Endothelial cell of umbilical vein (primary cell): ENCODE results near the gene ADIPOR2. TPM values are rescaled to one million over a fixed set of nuclear protein-coding genes. Genes with fewer than 3 reads are reported as not detected.

Experiments
- BruUV-seq: library from RNA; stranded (reverse); fragments of 400-500 nt; replicated peaks from 2 replicates; lab custom pipeline; 2021; lab: Mats Ljungman, UMichigan
- CTCF ChIA-PET: fragments of 300-600, 350-600 bp; sonication (Branson Sonifier 250); formaldehyde crosslinking; loops from one replicate; lab custom pipeline; 2021; ENCODE audit warnings: antibody characterized with exemption, inconsistent platforms; lab: Charles Lee
- POLR2A ChIA-PET: fragments of 300-600, 350-600 bp; sonication (Branson Sonifier 250); formaldehyde crosslinking; loops from one replicate; lab custom pipeline; 2021; ENCODE audit warnings: antibody characterized with exemption, inconsistent platforms; lab: Charles Lee
- DNase-seq: peaks from one replicate; pipeline ENCODE4 v3.0.0-alpha.2; 2011; ENCODE audit warnings: low read depth, low spot score
- FAIRE-seq: peaks from 2 replicates; lab custom pipeline; 2011; peaks lifted over from hg19 to GRCh38; lab: Jason Lieb, UNC
- H2AFZ ChIP-seq: 2 replicates; pipeline ENCODE4 v1.6.0; 2012; ENCODE audit warnings: low read depth, low read length, control low read depth, inconsistent platforms
- H3K27ac ChIP-seq: 2 replicates; pipeline ENCODE4 v1.5.1; 2011; ENCODE audit warnings: low read depth, mild to moderate bottlenecking, control low read depth, low read length, moderate library complexity; ENCODE audit not compliant: insufficient read depth
- H3K27me3 ChIP-seq, 2 experiments: 2 replicates each; pipeline versions ENCODE4 v1.6.0 to v1.6.1; 2011; ENCODE audit warnings: low read length in 2 of 2, mixed read lengths in 1 of 2; ENCODE audit not compliant: control insufficient read depth in 2 of 2, insufficient read depth in 2 of 2
- H3K36me3 ChIP-seq, 2 experiments: 2 replicates in 1 of 2; 3 replicates in 1 of 2; pipeline ENCODE4 v1.5.1; 2011; ENCODE audit warnings: low read length in 2 of 2, mild to moderate bottlenecking in 1 of 2, moderate library complexity in 1 of 2; ENCODE audit not compliant: control insufficient read depth in 2 of 2, insufficient read depth in 2 of 2; ENCODE audit errors: extremely low read depth in 1 of 2
- H3K4me1 ChIP-seq: 3 replicates; pipeline ENCODE4 v1.5.1; 2011; ENCODE audit warnings: mild to moderate bottlenecking, low read length; ENCODE audit not compliant: control insufficient read depth, insufficient read depth; ENCODE audit errors: extremely low read depth
- H3K4me2 ChIP-seq: 2 replicates; pipeline ENCODE4 v1.6.1; 2011; ENCODE audit warnings: low read length, control low read depth, mixed read lengths; ENCODE audit not compliant: insufficient read depth
- H3K4me3 ChIP-seq, 3 experiments: fragments of 200-600 bp in 1 of 3; sonication (generic), shearing (Covaris generic) in 1 of 3; replicated peaks in 1 of 3; 2 replicates each; pipeline ENCODE4 v1.5.1; 2011 to 2016; ENCODE audit warnings: control low read depth in 3 of 3, low read length in 3 of 3, mild to moderate bottlenecking in 2 of 3, inconsistent platforms in 1 of 3, low read depth in 1 of 3, moderate library complexity in 1 of 3; ENCODE audit not compliant: insufficient read depth in 1 of 3
- H3K79me2 ChIP-seq: 2 replicates; pipeline ENCODE4 v1.6.0; 2012; ENCODE audit warnings: low read length, inconsistent platforms; ENCODE audit not compliant: control insufficient read depth, insufficient read depth
- H3K9ac ChIP-seq: replicated peaks from 2 replicates; pipeline ENCODE3; 2011; ENCODE audit warnings: low read length, control low read depth; ENCODE audit not compliant: insufficient read depth; ENCODE audit errors: extremely low read depth
- H3K9me1 ChIP-seq: replicated peaks from 3 replicates; pipeline ENCODE4 v1.6.0; 2011; ENCODE audit warnings: mild to moderate bottlenecking, low read length; ENCODE audit not compliant: control insufficient read depth, insufficient read depth; ENCODE audit errors: extremely low read depth
- H3K9me3 ChIP-seq: replicated peaks from 2 replicates; pipeline ENCODE4 v1.5.1; 2012; ENCODE audit warnings: low read length, inconsistent platforms; ENCODE audit not compliant: control insufficient read depth, insufficient read depth
- H4K20me1 ChIP-seq: replicated peaks from 2 replicates; pipeline ENCODE3; 2011; ENCODE audit warnings: mild to moderate bottlenecking, low read length; ENCODE audit not compliant: control insufficient read depth, insufficient read depth; ENCODE audit errors: extremely low read depth
- CTCF ChIP-seq, 2 donors: IDR thresholded peaks; 1 replicate in 1 of 2; 2 replicates in 1 of 2; pipeline ENCODE4 v1.5.1; 2011; ENCODE audit warnings: low read length in 2 of 2, mild to moderate bottlenecking in 2 of 2, moderate library complexity in 2 of 2, control low read depth in 1 of 2, inconsistent platforms in 1 of 2, low read depth in 1 of 2; ENCODE audit not compliant: insufficient read depth in 1 of 2; ENCODE audit errors: extremely low read depth in 1 of 2
- EZH2 ChIP-seq: IDR thresholded peaks from 2 replicates; pipeline ENCODE4 v1.6.1; 2012; ENCODE audit warnings: borderline replicate concordance, low read depth, mild to moderate bottlenecking, moderate library complexity, low read length, inconsistent platforms; ENCODE audit not compliant: severe bottlenecking
- GATA2 ChIP-seq: IDR thresholded peaks from 2 replicates; pipeline ENCODE4 v1.7.0; 2011; ENCODE audit warnings: low read depth, mild to moderate bottlenecking, moderate library complexity, mixed read lengths, low read length; ENCODE audit not compliant: insufficient read length, insufficient read depth
- JUN ChIP-seq: IDR thresholded peaks from 2 replicates; pipeline ENCODE4 v1.6.1; 2011; ENCODE audit warnings: borderline replicate concordance, low read depth; ENCODE audit not compliant: insufficient read length, insufficient read depth
- MAX ChIP-seq: IDR thresholded peaks from 2 replicates; pipeline ENCODE4 v1.6.1; 2011; ENCODE audit not compliant: insufficient read depth, insufficient read length
- MYC ChIP-seq: IDR thresholded peaks from one replicate; pipeline ENCODE4 v1.6.1; 2011; ENCODE audit warnings: mild to moderate bottlenecking, low read depth, low read length
- POLR2AphosphoS5 ChIP-seq: IDR thresholded peaks from 2 replicates; pipeline ENCODE4 v1.6.1; 2012; ENCODE audit warnings: low read depth, mild to moderate bottlenecking, control low read depth, low read length, moderate library complexity; ENCODE audit not compliant: insufficient read depth
- dilution Hi-C: fragments of 300-500 bp; cut with MboI; formaldehyde crosslinking; loops from one replicate; pipeline ENCODE4 v1.15.0; 2019; ENCODE audit warnings: low sequenced_read_pairs; ENCODE audit not compliant: extremely low pct_ligation_motif_present
- intact Hi-C: fragments of 100-400 bp; cut with micrococcal nuclease; formaldehyde crosslinking; loops from one replicate; pipeline ENCODE4 v1.10.0; 2022
- polyA plus RNA-seq, 4 experiments: library from polyadenylated mRNA; depleted of rRNA in 3 of 4; stranded (reverse) in 3 of 4; unstranded in 1 of 4; fragments of >200 nt; gene quantifications; 2 replicates each; pipeline versions ENCODE4 v1.2.1 to v1.2.3, GENCODE V29; 2011 to 2012; ENCODE audit warnings: missing spikeins in 1 of 4
- total RNA-seq: library from RNA; stranded (reverse); gene quantifications from 2 replicates; pipeline ENCODE4 v1.2.3, GENCODE V29; 2021

ADIPOR2 gene
- total and polyA plus RNA-seq, 2 donors (not counting 3 experiments of a cell fraction or from before 2014, with no cell fraction given): 22.5 to 57.3 TPM

GRCh38 chr12:1807087-1807860 is 116.4 kb downstream of the ADIPOR2 start:
- CTCF ChIA-PET: interaction anchor here (1.7 kb wide), 1 partner anchor 133 kb away, joined by 6 read pairs; no protein-coding TSS in a partner anchor
- H3K4me1 ChIP-seq: peaks cover 23% of the 10 kb centered on the region
- no peaks in the 10 kb centered on the region for H3K27me3 ChIP-seq
- no peak overlapping the region for H3K9ac ChIP-seq
- H3K36me3 ChIP-seq: no peaks in the 10 kb centered on the region
- dilution Hi-C loops: no loop called here
- no peaks in the 10 kb centered on the region for H3K9me3 ChIP-seq
- no peaks in the 10 kb centered on the region for H4K20me1 ChIP-seq
- H3K27ac ChIP-seq: no peak overlapping the region
- no peak overlapping the region for H3K4me3 ChIP-seq
- no peak overlapping the region for H2AFZ ChIP-seq
- POLR2A ChIA-PET: no interaction called here
- no peaks in the 10 kb centered on the region for H3K9me1 ChIP-seq
- TF ChIP-seq GATA2 (no peak), EZH2 (no peak), MYC (no peak), POLR2AphosphoS5 (no peak), MAX (no peak), JUN (no peak), CTCF (IDR thresholded peaks at IDR 0.05; ENCODE audit: extremely low read depth in 1 of 2, insufficient read depth in 1 of 2, low read depth in 1 of 2, low read length in 2 of 2) (no peak)
- no TSS peak for BruUV-seq
- no peak overlapping the region for H3K4me2 ChIP-seq
- FAIRE-seq: no peak
- intact Hi-C loops: no loop called here
- DNase-seq: no peak
- H3K79me2 ChIP-seq: no peaks in the 10 kb centered on the region
